GM19452 (cell line): ENCODE measurements around the gene PTPRD.

Experiments
- ATAC-seq: cut with Tn5 transposase; IDR thresholded peaks from one replicate; pipeline ENCODE4 v1.9.1; 2021; ENCODE audit not compliant: unreplicated experiment

The PTPRD gene

GRCh38 chr9:8670751-8671150, 1942.1 kb downstream of the PTPRD start:
- ATAC-seq: no peak

GRCh38 chr9:8668751-8669150, 1944.1 kb downstream of the PTPRD start:
- no peak for ATAC-seq

- no peak for ATAC-seq
Measured at GRCh38 chr9:8668231-8668630, 1944.6 kb downstream of the PTPRD start.

- no peak for ATAC-seq
Measured at GRCh38 chr9:8666060-8666459, 1946.7 kb downstream of the PTPRD start.

GRCh38 chr9:8660383-8660782, 1952.4 kb downstream of the PTPRD start:
- no peak for ATAC-seq

GRCh38 chr9:8659108-8659507, 1953.7 kb downstream of the PTPRD start:
- no peak for ATAC-seq

GRCh38 chr9:8655071-8655470, 1957.7 kb downstream of the PTPRD start:
- ATAC-seq: no peak

GRCh38 chr9:8653855-8654254, 1958.9 kb downstream of the PTPRD start:
- ATAC-seq: no peak

- no peak for ATAC-seq
Measured at GRCh38 chr9:8653111-8653510, 1959.7 kb downstream of the PTPRD start.

GRCh38 chr9:8652255-8652654, 1960.5 kb downstream of the PTPRD start:
- ATAC-seq: no peak

- no peak for ATAC-seq
Measured at GRCh38 chr9:8651846-8652215, 1961.0 kb downstream of the PTPRD start.

- ATAC-seq: no peak
Measured at GRCh38 chr9:8651070-8651845, 1961.5 kb downstream of the PTPRD start.

- ATAC-seq: no peak
Measured at GRCh38 chr9:8649807-8650206, 1963.0 kb downstream of the PTPRD start.

GRCh38 chr9:8649160-8649559, 1963.6 kb downstream of the PTPRD start:
- no peak for ATAC-seq

GRCh38 chr9:8648271-8648845, 1964.4 kb downstream of the PTPRD start:
- no peak for ATAC-seq

GRCh38 chr9:8647824-8648223, 1965.0 kb downstream of the PTPRD start:
- no peak for ATAC-seq

GRCh38 chr9:8644571-8644970, 1968.2 kb downstream of the PTPRD start:
- ATAC-seq: no peak

- no peak for ATAC-seq
Measured at GRCh38 chr9:8643896-8644295, 1968.9 kb downstream of the PTPRD start.

- no peak for ATAC-seq
Measured at GRCh38 chr9:8643464-8643863, 1969.3 kb downstream of the PTPRD start.

GRCh38 chr9:8640761-8641160, 1972.0 kb downstream of the PTPRD start:
- ATAC-seq: no peak

GRCh38 chr9:8637626-8638025, 1975.2 kb downstream of the PTPRD start:
- ATAC-seq: no peak

GRCh38 chr9:8633784-8634183, 1979.0 kb downstream of the PTPRD start:
- ATAC-seq: no peak

GRCh38 chr9:8632493-8632892, 1980.3 kb downstream of the PTPRD start:
- no peak for ATAC-seq
